Limb (tissue), 2 donors: ENCODE results near the gene CTSL.

Source experiments
- DNase-seq, 2 donors: peaks; one replicate each; pipeline ENCODE4 v3.0.0-alpha.2; 2016; ENCODE audit errors: extremely low spot score in 2 of 2

The CTSL gene

DNA sequence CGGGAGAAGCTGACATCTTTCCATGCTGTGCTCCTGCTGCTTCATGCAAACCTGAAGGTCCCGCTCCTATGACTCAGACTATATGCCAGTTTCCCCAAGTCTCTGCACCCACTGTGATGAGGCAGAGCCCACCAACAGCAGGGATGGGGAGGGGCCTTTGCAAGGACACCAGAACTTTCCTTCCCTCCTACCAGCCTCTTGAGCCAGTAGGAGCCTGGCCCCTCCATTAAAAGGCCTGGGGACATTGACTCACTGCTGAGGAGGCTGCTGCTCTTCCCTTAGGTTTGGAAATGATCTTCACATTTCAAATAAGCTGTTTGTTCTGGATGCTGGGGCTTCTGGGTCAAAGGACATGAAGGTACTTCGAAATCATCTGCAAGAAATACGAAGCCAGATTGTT is 26.1 kb upstream of the CTSL start:
- DNase-seq, result no peak

DNA sequence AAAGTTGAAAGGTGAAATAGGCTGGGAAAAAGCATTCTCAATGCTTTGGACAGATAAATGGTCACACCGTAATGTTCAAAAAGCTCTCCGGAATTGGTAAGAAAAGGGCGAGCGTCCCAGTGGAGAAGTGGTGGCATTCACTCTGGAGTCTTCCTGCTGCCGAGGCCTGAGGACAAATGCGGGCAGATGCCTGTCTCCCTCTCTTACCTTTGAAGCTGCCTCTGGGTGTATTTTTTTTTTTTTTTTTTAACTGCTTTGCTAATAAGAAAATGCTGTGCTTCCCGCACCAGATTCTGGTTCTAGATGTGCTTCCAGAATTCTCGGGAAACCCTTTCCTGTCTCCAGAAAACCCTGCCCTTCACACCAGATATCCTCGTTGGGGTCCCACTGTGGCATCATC is 24.4 kb upstream of the CTSL start:
- DNase-seq, result no peak

DNA sequence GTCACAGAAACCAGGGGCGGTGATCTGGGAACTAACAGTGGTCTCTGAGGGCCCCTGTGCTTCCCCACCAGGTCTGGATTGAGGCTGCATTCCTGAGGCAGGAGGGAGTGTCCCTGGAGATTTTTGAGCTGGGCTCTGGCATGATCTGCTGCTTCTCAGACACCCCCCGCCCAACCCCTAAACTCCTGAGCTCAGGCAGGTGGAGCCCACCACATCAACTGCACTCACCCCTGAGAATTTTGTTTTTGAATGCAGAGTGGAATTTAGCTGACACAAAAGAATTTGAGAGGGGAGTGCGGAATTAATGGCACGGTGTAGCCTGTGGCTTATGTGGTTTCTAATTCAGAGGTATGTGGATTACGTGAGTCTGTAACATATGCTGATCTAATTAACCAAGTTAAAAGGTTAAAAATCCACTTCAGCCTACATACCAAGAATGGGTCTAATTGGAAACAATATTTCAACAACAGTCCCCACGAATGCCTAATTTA is 23.9 kb upstream of the CTSL start:
- no peak for DNase-seq

DNA sequence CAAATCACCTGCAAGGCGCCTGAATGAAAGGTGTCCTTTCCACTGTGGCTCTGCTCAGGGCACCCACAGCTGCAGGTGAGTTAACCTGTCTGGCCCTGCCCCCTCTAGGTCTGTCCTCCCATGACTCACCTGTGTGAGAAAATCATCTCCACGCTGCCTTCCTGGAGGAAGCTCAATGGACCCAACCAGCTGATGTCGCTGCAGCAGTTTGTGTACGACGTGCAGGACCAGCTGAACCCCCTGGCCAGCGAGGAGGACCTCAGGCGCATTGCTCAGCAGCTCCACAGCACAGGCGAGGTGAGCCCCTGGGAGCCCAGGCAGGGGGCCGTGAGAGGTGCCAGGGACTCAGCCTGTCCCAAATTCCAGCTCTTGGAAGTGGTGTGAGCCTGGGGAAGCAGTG is 23.0 kb upstream of the CTSL start:
- DNase-seq, result no peak

DNA sequence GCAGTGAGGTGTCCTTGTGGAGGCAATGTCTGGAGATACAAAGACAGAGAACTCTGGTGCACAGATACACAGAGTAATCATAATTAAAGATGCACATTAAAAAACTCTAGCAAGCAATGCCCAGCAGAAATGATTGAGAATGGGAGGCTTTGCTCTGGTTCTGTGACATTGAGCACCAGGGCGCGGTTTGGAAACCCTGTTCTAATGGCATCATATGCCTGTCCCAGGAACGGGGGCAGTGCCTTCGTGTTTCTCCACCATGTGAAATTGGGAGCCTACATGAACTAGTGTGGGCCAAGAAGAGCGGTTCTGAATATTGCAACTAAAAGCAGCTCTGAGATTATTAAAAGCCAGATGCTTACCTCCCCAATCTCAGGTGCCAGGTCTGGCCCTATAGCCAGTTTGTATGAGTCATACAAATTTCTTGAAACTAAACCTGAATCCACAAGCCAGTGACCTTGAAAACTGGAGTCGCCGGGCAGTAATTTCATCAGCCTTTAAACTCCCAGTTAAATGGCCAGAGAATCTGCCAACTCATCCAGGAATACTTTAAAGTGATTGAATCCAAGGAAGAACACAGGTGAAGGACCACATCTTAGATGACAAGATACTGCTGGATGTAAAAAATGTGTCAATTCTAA is 22.2 kb upstream of the CTSL start:
- DNase-seq, result no peak

DNA sequence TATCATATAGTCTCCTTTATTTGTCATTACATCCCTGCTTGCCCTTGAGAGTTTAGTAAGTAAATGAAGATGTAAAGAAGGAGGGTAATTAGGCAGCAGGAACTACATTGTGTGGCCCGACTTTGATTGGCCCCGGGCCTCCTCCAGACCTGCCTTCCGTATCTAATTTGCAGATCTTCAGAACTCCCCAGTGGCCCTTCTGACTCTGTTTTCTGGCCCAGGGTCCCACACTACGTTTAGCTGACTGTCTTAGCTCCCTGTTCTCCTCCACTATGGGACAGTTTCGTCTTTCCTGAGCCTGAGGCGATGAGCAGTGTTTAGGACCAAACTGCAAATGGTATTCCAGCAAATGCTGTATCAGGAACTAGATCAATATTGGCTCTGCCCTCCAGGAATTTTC is 21.6 kb upstream of the CTSL start:
- no peak for DNase-seq

DNA sequence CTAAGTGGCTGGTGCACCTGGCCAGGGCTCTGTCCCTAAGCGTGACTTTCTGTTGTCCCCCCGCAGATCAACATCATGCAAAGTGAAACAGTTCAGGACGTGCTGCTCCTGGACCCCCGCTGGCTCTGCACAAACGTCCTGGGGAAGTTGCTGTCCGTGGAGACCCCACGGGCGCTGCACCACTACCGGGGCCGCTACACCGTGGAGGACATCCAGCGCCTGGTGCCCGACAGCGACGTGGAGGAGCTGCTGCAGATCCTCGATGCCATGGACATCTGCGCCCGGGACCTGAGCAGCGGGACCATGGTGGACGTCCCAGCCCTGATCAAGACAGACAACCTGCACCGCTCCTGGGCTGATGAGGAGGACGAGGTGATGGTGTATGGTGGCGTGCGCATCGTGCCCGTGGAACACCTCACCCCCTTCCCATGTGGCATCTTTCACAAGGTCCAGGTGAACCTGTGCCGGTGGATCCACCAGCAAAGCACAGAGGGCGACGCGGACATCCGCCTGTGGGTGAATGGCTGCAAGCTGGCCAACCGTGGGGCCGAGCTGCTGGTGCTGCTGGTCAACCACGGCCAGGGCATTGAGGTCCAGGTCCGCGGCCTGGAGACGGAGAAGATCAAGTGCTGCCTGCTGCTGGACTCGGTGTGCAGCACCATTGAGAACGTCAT is 19.7 kb upstream of the CTSL start:
- no peak for DNase-seq

DNA sequence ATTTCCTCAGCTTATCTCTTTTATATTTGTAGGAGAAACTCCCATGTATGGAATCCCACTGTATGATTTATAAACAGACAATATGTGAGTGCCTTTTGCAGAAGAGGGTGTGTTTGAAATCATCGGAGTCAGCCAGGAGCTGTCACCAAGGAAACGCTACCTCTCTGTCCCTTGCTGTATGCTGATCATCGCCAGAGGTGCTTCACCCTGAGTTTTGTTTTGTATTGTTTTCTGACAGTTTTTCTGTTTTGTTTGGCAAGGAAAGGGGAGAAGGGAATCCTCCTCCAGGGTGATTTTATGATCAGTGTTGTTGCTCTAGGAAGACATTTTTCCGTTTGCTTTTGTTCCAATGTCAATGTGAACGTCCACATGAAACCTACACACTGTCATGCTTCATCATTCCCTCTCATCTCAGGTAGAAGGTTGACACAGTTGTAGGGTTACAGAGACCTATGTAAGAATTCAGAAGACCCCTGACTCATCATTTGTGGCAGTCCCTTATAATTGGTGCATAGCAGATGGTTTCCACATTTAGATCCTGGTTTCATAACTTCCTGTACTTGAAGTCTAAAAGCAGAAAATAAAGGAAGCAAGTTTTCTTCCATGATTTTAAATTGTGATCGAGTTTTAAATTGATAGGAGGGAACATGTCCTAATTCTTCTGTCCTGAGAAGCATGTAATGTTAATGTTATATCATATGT is 18.0 kb upstream of the CTSL start:
- no peak for DNase-seq

DNA sequence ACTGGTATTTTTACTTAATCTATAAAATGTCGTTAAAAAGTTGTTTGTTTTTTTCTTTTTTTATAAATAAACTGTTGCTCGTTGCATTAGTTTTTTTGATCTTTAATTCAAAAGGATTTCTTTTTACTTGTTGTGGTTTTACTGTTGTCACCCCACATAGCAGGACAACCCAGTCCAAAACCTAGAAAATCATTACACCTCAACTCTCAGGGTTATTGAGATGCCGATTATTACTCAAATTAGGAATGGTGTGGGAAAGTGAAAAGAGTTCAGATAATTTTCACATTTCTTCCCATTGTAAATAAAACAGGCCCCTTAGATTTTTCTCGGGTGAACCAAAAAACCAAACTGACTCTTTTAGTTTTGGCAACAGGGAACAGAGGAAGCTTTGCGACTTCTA is 17.4 kb upstream of the CTSL start:
- DNase-seq, result no peak

DNA sequence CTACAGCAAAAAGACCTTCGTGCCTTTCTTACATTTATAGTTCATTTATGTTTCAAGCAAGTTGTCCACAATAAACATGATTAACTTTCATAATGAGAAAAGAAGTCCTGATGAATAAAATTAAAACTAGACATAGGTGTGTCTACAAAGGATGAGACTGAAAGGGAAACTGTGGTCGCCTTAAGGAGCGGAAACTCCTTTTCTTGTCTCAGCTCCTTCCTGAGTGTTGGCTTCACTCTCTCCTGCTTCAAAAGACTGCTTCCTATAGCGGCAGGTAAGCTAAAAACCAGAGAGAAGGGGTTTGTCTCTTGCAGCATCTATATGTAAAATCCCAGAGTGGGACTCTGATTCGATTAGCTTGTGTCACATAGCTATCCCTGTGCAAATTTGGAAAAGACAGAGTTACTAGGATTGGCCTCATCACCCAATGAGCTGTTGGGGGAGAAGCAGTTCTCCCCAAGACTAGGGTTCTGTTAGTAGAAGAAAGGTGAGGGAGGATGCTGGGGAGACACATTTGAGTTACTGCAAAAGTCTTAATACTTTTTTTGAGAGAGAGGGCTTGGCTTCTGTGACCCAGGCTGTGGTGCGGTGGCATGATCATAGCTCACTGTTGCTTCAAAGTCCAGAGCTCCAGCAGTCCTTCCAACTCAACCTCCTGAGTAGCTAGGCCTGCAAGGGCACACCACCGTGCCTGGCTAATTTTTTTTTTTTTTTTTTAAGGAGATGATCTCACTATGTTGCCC is 16.8 kb upstream of the CTSL start:
- no peak for DNase-seq

DNA sequence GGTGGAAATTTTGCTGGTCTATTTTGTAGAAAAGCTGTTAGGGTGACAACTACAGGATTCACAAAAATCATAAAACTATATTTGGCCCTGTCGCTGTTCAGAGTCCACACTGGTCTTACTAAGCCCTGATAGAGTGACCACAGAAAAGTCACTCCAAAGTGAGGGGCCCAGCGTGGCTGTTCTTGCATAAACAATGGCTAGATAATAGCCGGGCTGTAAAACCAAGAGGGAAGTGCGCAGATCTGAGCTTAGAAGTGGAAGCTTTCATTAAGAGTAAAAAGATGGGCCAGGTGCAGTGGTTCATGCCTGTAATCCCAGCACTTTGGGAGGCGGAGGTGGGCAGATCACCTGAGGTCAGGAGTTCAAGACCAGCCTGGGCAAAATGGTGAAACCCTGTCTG is 15.5 kb upstream of the CTSL start:
- DNase-seq, result no peak

DNA sequence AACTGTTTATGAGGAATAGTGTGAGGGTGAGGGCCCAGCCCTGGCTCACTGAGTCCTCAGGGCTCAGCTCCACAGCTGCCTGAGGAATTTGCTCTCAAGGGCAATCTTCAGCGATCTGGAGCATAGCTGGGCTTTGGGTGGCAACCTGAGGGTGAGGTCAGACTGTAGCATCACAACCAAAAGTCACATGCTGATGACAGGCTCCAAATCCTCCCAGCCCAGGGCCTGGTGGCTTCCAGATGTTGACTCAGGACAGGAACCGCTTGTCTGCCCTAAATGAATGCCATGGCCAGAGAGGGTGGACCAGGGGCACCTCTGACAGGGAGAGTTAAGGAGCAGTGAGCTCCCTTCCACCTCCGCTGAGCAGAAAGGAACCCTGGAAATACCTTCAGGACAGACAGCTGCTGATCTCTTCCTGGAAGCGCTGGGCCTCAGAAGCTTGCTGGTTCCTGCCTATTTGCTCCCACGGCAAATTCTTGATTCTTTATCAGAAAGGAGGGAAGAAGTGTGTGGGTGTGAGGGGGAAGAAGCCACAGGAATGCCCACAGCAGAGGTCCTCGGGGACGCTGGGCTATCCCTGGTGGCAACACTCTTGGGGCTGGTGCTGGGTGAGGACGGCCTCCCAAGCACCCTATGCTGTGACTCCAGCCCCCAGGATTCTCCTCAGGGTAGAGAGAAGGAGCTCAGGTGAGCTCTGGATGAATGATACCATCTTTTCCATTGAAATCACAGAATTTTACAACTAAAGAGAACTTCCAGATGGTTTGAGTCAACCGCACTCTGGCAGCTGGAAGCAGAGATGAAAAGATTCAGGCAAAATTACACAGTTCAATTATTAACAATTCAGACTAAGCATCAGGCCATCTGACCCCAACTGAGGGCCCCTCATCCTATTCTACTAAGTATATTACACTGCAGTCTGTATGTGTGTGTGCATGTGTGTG is 13.8 kb upstream of the CTSL start:
- no peak for DNase-seq

DNA sequence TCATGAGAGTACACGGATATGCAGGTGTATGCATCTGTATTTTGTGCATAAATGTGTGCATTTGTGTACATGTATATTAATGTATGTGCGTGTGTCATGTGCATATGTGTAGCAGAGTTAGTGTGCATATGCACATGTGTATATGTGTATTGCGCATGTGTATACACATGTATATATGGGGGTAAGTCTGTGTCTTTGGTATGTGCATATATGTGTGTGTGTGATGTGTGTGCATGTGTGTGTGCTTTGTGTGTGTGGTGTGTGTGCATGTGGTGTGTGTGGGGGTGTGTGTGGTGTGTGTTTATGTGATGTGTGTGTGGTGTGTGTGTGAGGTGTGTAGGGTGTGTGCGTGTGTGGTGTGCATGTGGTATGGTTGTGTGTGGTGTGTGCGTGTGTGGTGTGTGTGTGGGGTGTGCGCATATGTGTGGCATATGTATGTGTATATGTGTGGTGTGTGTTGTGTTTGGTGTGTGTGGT is 13.1 kb upstream of the CTSL start:
- DNase-seq, result no peak

DNA sequence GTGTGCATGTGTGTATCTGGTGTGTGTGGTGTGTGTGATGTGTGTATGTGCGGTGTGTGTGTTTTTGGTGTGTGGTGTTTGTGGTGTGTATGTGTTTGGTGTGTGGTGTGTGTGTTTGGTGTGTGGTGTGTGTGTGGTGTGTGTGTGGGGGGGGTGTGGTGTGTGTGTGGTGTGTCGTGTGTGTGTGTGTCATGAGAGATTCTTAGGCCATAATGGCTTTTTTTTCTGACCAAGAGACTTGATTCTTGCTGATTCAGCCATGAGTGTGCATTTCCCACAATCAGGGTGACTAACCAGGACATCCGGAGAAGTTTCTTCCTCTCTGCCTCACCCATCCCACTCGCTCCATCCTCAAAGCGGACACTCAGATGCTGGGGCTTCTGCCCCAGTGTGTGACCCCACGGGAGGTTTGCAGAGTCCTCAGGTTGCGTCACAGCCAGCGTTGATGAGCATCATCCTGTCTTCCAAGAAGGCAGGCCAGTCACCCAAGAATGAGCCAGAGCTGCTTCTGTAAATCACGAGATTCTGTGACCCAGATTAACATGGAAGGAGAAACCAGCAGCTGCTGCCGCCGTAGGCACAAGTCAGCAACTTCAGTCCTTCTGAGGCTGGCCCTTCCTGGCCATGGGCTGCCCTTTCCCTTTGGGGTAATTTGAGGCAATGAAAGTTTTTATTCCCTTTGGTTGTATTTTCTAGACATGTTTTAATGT is 12.5 kb upstream of the CTSL start:
- DNase-seq, result no peak

DNA sequence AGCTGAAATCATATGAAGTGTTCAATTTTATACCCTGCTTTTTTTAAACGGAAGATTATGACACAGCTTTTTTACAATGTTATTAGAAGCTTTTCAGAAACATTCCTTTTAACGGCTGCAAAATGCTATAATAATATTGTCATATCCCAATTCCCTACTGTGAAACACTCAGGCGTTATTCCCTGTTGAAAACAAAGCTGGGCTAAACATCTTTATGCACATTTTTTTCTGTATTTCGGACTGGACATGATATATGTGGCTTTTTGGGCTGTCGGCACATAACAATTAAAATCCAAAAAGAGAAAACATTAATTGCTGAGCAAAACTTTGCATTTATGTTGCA is 12.0 kb upstream of the CTSL start:
- no peak for DNase-seq

DNA sequence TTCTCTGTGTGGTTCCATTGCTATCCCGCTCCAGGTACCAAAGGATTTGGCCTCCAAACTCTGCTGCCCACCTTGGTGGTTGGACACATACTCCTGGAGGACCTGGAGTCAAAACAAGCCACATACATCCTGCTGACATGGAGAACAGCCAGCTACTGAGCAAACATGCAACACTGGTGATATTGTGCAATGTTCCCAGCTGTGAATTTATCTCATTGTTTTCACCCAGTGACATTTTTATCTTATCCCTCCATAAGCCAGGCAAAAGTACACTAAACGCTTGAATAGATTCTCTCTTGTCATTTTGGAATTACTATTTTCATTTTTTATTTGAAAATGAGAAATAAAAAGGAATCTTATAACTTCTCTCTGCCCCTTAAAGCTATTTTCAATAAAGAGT is 11.1 kb upstream of the CTSL start:
- no peak for DNase-seq

DNA sequence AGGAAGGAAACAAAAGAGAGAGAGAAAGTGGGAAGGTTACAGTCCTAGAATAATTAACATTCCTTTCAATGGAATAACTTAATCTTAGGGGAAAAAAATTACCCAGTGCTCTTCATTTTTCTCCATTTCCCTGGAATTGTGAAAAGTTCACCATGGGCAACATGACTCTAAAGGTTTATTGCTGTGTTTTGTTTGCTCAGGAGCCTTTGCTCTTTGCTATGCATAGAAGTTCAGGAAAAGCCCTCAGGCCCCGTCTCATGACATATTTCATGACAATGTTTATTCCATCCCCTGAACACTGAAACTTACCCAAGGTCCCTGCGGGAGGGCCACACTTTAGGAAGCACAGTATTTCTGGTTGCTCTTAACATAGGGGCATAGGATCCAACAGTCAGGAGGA is 9.8 kb upstream of the CTSL start:
- DNase-seq, result no peak

DNA sequence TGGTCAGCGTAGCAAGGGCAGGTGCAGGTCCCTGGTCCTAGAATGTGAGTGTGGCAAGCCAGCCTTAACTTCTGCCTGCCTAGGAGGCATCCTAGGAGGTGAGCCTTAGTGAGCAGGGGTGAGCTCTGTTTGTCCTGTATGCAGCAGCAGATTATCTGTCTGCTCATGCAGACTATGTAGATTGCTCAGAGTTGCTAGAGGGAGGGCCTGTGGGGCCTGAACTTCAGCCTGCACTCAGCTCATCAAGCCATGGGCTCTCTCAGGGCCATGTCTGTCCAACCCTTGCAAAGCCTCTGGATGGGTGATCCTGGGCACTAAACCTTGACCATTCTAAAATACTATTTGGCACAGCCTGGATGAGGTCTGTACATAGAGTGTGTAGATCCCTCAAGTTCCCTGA is 8.5 kb upstream of the CTSL start:
- no peak for DNase-seq

DNA sequence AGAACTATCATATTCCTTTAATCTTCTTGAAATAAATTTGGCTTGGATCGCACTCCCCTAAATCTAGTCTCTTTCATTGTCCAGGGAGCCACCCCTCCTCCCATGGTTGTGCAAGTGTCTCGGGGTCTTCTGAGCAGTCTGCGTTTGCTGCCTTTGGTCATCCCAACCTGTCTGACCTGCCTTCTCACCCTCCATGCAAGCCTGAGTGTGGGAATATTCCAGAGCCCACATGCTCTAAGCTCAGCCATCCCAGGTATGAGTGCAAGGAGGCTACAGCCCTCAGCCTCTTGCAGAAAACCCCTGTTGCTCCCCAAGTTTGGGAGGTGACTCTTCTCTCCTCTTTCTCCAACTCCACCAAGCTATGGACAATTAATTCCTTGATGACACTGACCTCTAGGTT is 7.7 kb upstream of the CTSL start:
- no peak for DNase-seq

DNA sequence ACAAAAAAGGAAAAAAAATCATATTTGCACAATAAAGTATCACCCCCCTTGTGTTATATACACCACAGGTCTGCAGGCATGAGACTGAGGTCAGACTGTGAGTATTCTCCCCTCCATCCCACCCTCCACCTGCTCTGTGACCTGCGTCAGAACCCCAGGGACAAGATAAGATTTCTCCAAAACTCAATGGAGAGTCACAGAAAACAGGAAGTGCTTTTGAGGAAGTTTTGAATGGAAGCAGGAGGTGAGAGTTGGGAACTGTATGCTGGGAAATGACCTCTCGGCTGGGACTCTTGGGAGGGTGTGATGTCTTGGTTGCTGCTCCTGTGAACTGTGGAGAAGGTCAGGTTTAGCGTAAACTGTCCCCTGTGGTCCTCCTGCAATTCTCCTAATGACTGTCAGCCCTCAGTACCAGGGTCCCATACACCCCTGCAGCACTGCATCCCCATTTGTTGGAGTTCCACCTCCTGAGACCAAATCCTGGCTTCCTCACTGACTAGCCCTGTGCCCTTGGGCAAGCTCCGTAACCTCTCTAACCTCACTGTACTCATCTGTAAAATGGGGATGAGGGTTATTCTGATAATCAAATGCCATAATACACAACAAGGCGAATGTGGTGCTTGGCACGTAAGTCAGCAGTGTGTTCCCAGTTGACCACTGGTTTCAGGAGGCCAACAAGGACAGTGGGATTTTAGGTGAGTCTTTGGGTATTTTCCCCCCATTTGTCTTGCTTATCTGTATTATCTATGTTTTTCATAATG is 6.9 kb upstream of the CTSL start:
- DNase-seq, result no peak
